K562 (cell line): ENCODE results near the gene PRKAG2. TPM values are rescaled to one million over a fixed set of nuclear protein-coding genes. Genes with fewer than 3 reads are reported as not detected.

Experiments
- ATAC-seq: fragments of 200-7000 bp; cut with Tn5 transposase; 3 replicates; pipeline ENCODE4 v1.9.1; 2020; ENCODE audit warnings: moderate library complexity
- BruUV-seq: library from RNA; stranded (reverse); fragments of 400-500 nt; replicated peaks from 2 replicates; lab custom pipeline; 2021; lab: Mats Ljungman, UMichigan
- CTCF ChIA-PET: fragments of 300-600 bp; formaldehyde crosslinking; extraction: SDS; loops from one replicate; lab custom pipeline; 2021; ENCODE audit warnings: low intra/inter-chr PET ratio; lab: Yijun Ruan, JAX
- POLR2A ChIA-PET: fragments of 300-600, 350-650 bp; sonication (Branson Sonifier 250); formaldehyde crosslinking; extraction: SDS; loops from one replicate; lab custom pipeline; 2021; ENCODE audit warnings: antibody characterized with exemption, inconsistent platforms; lab: Yijun Ruan, JAX
- DNase-seq, 4 experiments: peaks; one replicate each; pipeline versions ENCODE4 v3.0.0 to v3.0.0-alpha.2; 2011 to 2018; ENCODE audit warnings: low spot score in 3 of 4, mixed read lengths in 3 of 4; ENCODE audit errors: extremely low read depth in 1 of 4
- FAIRE-seq: peaks from 2 replicates; lab custom pipeline; 2011; peaks lifted over from hg19 to GRCh38; lab: Jason Lieb, UNC
- H2AFZ ChIP-seq: 2 replicates; pipeline ENCODE4 v1.6.0; 2011; ENCODE audit warnings: low read depth, low read length, control low read depth, inconsistent platforms
- H3K27ac ChIP-seq: fragments of 200-600 bp; 3 replicates; pipeline ENCODE4 v1.8.0; 2011; ENCODE audit warnings: low read depth, mild to moderate bottlenecking, control low read depth, inconsistent platforms, low read length, moderate library complexity, mixed read lengths; ENCODE audit errors: extremely low read depth
- H3K27me3 ChIP-seq, 2 experiments: fragments of 300-600 bp in 1 of 2; 2 replicates in 1 of 2; 3 replicates in 1 of 2; pipeline versions ENCODE4 v1.6.0 to v1.8.0; 2011; ENCODE audit warnings: inconsistent platforms in 2 of 2, low read length in 2 of 2, mild to moderate bottlenecking in 1 of 2, mixed read lengths in 1 of 2, moderate library complexity in 1 of 2; ENCODE audit not compliant: control insufficient read depth in 2 of 2, insufficient read depth in 2 of 2
- H3K36me3 ChIP-seq: fragments of 300-600 bp; 3 replicates; pipeline ENCODE4 v1.8.0; 2011; ENCODE audit warnings: mild to moderate bottlenecking, low read length, inconsistent platforms; ENCODE audit not compliant: control insufficient read depth, insufficient read depth
- H3K4me1 ChIP-seq, 2 experiments: fragments of 200-600 bp in 1 of 2; replicated peaks in 1 of 2; 2 replicates in 1 of 2; 3 replicates in 1 of 2; pipeline versions ENCODE4 v1.5.1 to v1.8.0; 2011; ENCODE audit warnings: inconsistent platforms in 2 of 2, low read length in 2 of 2, mild to moderate bottlenecking in 1 of 2, mixed read lengths in 1 of 2, moderate library complexity in 1 of 2; ENCODE audit not compliant: control insufficient read depth in 2 of 2, insufficient read depth in 2 of 2
- H3K4me2 ChIP-seq: 2 replicates; pipeline ENCODE4 v1.6.1; 2011; ENCODE audit warnings: low read length, control low read depth, inconsistent platforms, mixed read lengths; ENCODE audit not compliant: insufficient read depth
- H3K4me3 ChIP-seq: fragments of 200-600 bp; sonication (generic), shearing (Covaris generic); 2 replicates; pipeline ENCODE4 v1.5.1; 2016; ENCODE audit warnings: control low read depth, inconsistent platforms
- H3K79me2 ChIP-seq: fragments of 200-600 bp; 3 replicates; pipeline ENCODE4 v1.8.0; 2011; ENCODE audit warnings: low read length, inconsistent platforms; ENCODE audit not compliant: control insufficient read depth, insufficient read depth
- H3K9ac ChIP-seq, 2 experiments: 2 replicates each; pipeline versions ENCODE4 v1.6.0 to v1.6.1; 2011; ENCODE audit warnings: low read depth in 2 of 2, low read length in 2 of 2, control low read depth in 1 of 2, inconsistent platforms in 1 of 2, mild to moderate bottlenecking in 1 of 2, mixed read lengths in 1 of 2; ENCODE audit not compliant: insufficient read depth in 1 of 2
- H3K9me1 ChIP-seq: one replicate; pipeline ENCODE4 v1.6.0; 2011; ENCODE audit warnings: inconsistent platforms, mild to moderate bottlenecking, low read length, moderate library complexity; ENCODE audit not compliant: control insufficient read depth, insufficient read depth
- H3K9me3 ChIP-seq: replicated peaks from 2 replicates; pipeline ENCODE4 v1.5.1; 2011; ENCODE audit warnings: low read depth, low read length, inconsistent platforms; ENCODE audit not compliant: control insufficient read depth, insufficient read depth
- H4K20me1 ChIP-seq: replicated peaks from 2 replicates; pipeline ENCODE4 v1.6.1; 2011; ENCODE audit warnings: low read length, inconsistent platforms, mixed read lengths; ENCODE audit not compliant: control insufficient read depth, insufficient read depth
- ARNT ChIP-seq, 2 experiments: fragments of 450-650 bp; IDR thresholded peaks; 2 replicates each; pipeline ENCODE4 v1.6.1; 2016; ENCODE audit warnings: mild to moderate bottlenecking in 1 of 2
- BMI1 ChIP-seq: fragments of 150-350 bp; IDR thresholded peaks from 2 replicates; pipeline ENCODE4 v1.6.1; 2014; ENCODE audit warnings: low read length
- IRF2 ChIP-seq: sonication (generic); formaldehyde crosslinking; IDR thresholded peaks from 2 replicates; pipeline ENCODE4 v1.8.1; 2022; ENCODE audit warnings: mild to moderate bottlenecking, missing genetic modification reagents
- JUN ChIP-seq, 2 experiments: sonication (generic) in 1 of 2; formaldehyde crosslinking in 1 of 2; IDR thresholded peaks; 2 replicates each; pipeline versions ENCODE4 v1.6.1 to v1.8.0; 2012 to 2022; ENCODE audit warnings: borderline replicate concordance in 2 of 2, mild to moderate bottlenecking in 2 of 2, improper control_type of control experiment in 1 of 2, low read depth in 1 of 2, low read length in 1 of 2, missing genetic modification reagents in 1 of 2
- NFIC ChIP-seq: fragments of 450-650 bp; IDR thresholded peaks from 2 replicates; pipeline ENCODE4 v1.6.1; 2017; ENCODE audit warnings: mild to moderate bottlenecking, inconsistent platforms
- PHF20 ChIP-seq: fragments of 450-650 bp; IDR thresholded peaks from 2 replicates; pipeline ENCODE4 v1.6.1; 2018; ENCODE audit not compliant: partially characterized antibody
- SMAD1 ChIP-seq: fragments of 150-350 bp; IDR thresholded peaks from 2 replicates; pipeline ENCODE4 v1.6.1; 2014; ENCODE audit warnings: low read length, low read depth; ENCODE audit not compliant: partially characterized antibody
- TGIF2 ChIP-seq: sonication (generic); formaldehyde crosslinking; IDR thresholded peaks from 2 replicates; pipeline ENCODE4 v1.8.1; 2022; ENCODE audit warnings: mild to moderate bottlenecking, missing genetic modification reagents, moderate library complexity
- ZBTB7A ChIP-seq: IDR thresholded peaks from 2 replicates; pipeline ENCODE4 v1.6.1; 2011; ENCODE audit warnings: low read depth, mild to moderate bottlenecking, low read length, moderate library complexity, borderline replicate concordance; ENCODE audit not compliant: control insufficient read depth
- ZFP1 ChIP-seq: fragments of 450-650 bp; formaldehyde crosslinking; IDR thresholded peaks from 2 replicates; pipeline ENCODE4 v1.4.0; 2020; ENCODE audit warnings: mild to moderate bottlenecking, mixed read lengths
- ZNF707 ChIP-seq: fragments of 250-450 bp; sonication (Bioruptor Pico); conservative IDR thresholded peaks from 2 replicates; pipeline ENCODE4 v1.8.0; 2022; ENCODE audit warnings: inconsistent platforms, mild to moderate bottlenecking, moderate library complexity
- ZSCAN32 ChIP-seq: fragments of 450-650 bp; formaldehyde crosslinking; IDR thresholded peaks from 2 replicates; pipeline ENCODE4 v1.4.0; 2020; ENCODE audit warnings: mild to moderate bottlenecking, moderate library complexity
- WGBS: fragments of 100-300 bp; shearing (Covaris generic); methylation state at CpG from one replicate; pipeline ENCODE4 v1.1.6; 2016; ENCODE audit warnings: low coverage, mixed read lengths; ENCODE audit not compliant: insufficient coverage; ENCODE audit errors: missing lambda C conversion rate; 5-methylcytosine and 5-hydroxymethylcytosine counted together
- in situ Hi-C: fragments of 300-500 bp; cut with MboI; formaldehyde crosslinking; loops from 4 replicates; pipeline ENCODE4 v1.15.0; 2018; ENCODE audit warnings: inconsistent platforms, mixed read lengths
- intact Hi-C: fragments of 100-400 bp; cut with micrococcal nuclease; formaldehyde crosslinking; loops from 2 replicates; pipeline ENCODE4 v1.14.2; 2022
- polyA plus RNA-seq, 8 experiments: library from polyadenylated mRNA; depleted of rRNA in 4 of 8; stranded (reverse) in 5 of 8; unstranded in 3 of 8; fragments of >200 nt; fragmentation: Nextera tagmentation in 2 of 8; fragmentation: Illumina TruSeq in 1 of 8; extraction: Ambion mirVana in 2 of 8; extraction: Trizol in 1 of 8; gene quantifications; 2 replicates each; pipeline versions ENCODE4 v1.2.1 to v1.2.3, GENCODE V29; 2011 to 2014; ENCODE audit warnings: inconsistent platforms in 1 of 8, missing spikeins in 1 of 8
- total RNA-seq, 7 experiments: library from RNA; depleted of rRNA in 6 of 7; stranded (reverse); fragments of >200 nt in 6 of 7; fragmentation: Illumina TruSeq in 2 of 7; extraction: Trizol in 2 of 7; gene quantifications; 2 replicates each; pipeline versions ENCODE4 v1.2.1 to v1.2.3, GENCODE V29; 2011 to 2021; ENCODE audit warnings: low replicate concordance in 1 of 7
- TF ChIP-seq, protein P1 (sequence below): fragments of 450-650 bp; IDR thresholded peaks from 2 replicates; pipeline ENCODE4 v1.6.1; 2017; ENCODE audit warnings: antibody characterized with exemption, mild to moderate bottlenecking
- TF ChIP-seq, protein P2 (sequence below): sonication (generic); formaldehyde crosslinking; IDR thresholded peaks from 2 replicates; pipeline ENCODE4 v1.8.0; 2022; ENCODE audit warnings: missing genetic modification reagents, mild to moderate bottlenecking, borderline replicate concordance
- TF ChIP-seq, protein P3 (sequence below), 3 experiments: fragments of 200-800 bp in 1 of 3; sonication (Bioruptor generic) in 1 of 3; sonication (generic) in 1 of 3; formaldehyde crosslinking in 1 of 3; IDR thresholded peaks; 2 replicates each; pipeline versions ENCODE4 v1.6.1 to v1.8.0; 2016 to 2022; ENCODE audit warnings: mild to moderate bottlenecking in 2 of 3, missing compliant biosample characterization in 2 of 3, missing genetic modification characterization in 2 of 3, missing genetic modification reagents in 1 of 3

Gene PRKAG2
- total and polyA plus RNA-seq, 9 of the 15 experiments (the other 6 are each of a cell fraction or from before 2014, with no cell fraction given), result 0.99 to 5.6 (median 3.3) TPM

DNA sequence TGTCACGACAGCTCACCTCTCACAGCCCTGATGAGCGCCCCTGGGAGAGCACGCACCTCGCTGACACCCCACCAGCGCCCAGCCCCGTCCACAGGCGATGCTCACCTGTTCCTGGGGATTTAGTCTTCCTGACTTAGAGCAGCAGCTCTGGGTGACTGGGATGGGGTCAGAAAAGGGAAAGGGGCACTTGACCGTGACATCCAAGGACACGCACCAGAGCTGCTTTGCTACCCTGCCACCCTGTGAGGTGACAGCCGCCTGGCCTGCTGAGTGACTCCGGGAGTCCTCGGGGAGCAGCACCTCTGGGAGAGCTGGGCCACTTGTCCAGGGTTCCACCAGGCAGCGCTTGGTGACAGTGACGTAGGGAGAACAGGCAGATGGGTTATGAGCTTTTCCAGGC, 148.2 kb downstream of the PRKAG2 start:
- Histone ChIP-seq H3K4me3 (no peak overlapping the region), H3K9me3 (no peaks in the 10 kb centered on the region), H3K27ac (no peak overlapping the region), H3K79me2 (no peaks in the 10 kb centered on the region), H3K9ac (peak overlapping the region in 1 of 2 experiments; percentile 7; a peak in 1 of 4 replicates), H4K20me1 (no peaks in the 10 kb centered on the region; the same call in none of the 2 replicates), H2AFZ (no peak overlapping the region), H3K36me3 (no peaks in the 10 kb centered on the region), H3K4me2 (no peak overlapping the region), H3K9me1 (no peaks in the 10 kb centered on the region), H3K27me3 (peaks cover 54 to 94% of the 10 kb centered on the region in 2 experiments), H3K4me1 (peaks cover 0 to 19% of the 10 kb centered on the region in 2 experiments; a peak in 2 of 5 replicates)
- in situ Hi-C loops (no loop called here), intact Hi-C loops (no loop called here)
- no peak for ATAC-seq
- FAIRE-seq, result no peak
- DNase-seq, result no peak
- no TSS peak for BruUV-seq
- POLR2A ChIA-PET, result interaction anchor here (0.6 to 1.0 kb wide), 3 partner anchors 11 to 96 kb away, joined by 3 to 6 read pairs (median 3); no protein-coding TSS in a partner anchor
- CTCF ChIA-PET, result no interaction called here
- WGBS, result 1% methylated on average over 14 of the region's 14 CpGs
- TF ChIP-seq TGIF2 (CRISPR knock-in tag) (no peak), ZFP1 (CRISPR knock-in tag) (no peak), JUN (IDR thresholded peaks at IDR 0.05; ENCODE audit: borderline replicate concordance, low read depth, low read length) (no peak), JUN (CRISPR knock-in tag; IDR thresholded peaks at IDR 0.05; ENCODE audit: borderline replicate concordance) (no peak), BMI1 (no peak), ZBTB7A (no peak), SMAD1 (no peak), ZNF707 (CRISPR knock-in tag) (no peak), NFIC (no peak), PHF20 (no peak), ZSCAN32 (CRISPR knock-in tag) (no peak), ARNT (IDR thresholded peaks at IDR 0.05) (no peak), IRF2 (CRISPR knock-in tag) (no peak)
- TF ChIP-seq, protein P1, sequence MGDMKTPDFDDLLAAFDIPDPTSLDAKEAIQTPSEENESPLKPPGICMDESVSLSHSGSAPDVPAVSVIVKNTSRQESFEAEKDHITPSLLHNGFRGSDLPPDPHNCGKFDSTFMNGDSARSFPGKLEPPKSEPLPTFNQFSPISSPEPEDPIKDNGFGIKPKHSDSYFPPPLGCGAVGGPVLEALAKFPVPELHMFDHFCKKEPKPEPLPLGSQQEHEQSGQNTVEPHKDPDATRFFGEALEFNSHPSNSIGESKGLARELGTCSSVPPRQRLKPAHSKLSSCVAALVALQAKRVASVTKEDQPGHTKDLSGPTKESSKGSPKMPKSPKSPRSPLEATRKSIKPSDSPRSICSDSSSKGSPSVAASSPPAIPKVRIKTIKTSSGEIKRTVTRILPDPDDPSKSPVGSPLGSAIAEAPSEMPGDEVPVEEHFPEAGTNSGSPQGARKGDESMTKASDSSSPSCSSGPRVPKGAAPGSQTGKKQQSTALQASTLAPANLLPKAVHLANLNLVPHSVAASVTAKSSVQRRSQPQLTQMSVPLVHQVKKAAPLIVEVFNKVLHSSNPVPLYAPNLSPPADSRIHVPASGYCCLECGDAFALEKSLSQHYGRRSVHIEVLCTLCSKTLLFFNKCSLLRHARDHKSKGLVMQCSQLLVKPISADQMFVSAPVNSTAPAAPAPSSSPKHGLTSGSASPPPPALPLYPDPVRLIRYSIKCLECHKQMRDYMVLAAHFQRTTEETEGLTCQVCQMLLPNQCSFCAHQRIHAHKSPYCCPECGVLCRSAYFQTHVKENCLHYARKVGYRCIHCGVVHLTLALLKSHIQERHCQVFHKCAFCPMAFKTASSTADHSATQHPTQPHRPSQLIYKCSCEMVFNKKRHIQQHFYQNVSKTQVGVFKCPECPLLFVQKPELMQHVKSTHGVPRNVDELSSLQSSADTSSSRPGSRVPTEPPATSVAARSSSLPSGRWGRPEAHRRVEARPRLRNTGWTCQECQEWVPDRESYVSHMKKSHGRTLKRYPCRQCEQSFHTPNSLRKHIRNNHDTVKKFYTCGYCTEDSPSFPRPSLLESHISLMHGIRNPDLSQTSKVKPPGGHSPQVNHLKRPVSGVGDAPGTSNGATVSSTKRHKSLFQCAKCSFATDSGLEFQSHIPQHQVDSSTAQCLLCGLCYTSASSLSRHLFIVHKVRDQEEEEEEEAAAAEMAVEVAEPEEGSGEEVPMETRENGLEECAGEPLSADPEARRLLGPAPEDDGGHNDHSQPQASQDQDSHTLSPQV, result no peak
- TF ChIP-seq, protein P2, sequence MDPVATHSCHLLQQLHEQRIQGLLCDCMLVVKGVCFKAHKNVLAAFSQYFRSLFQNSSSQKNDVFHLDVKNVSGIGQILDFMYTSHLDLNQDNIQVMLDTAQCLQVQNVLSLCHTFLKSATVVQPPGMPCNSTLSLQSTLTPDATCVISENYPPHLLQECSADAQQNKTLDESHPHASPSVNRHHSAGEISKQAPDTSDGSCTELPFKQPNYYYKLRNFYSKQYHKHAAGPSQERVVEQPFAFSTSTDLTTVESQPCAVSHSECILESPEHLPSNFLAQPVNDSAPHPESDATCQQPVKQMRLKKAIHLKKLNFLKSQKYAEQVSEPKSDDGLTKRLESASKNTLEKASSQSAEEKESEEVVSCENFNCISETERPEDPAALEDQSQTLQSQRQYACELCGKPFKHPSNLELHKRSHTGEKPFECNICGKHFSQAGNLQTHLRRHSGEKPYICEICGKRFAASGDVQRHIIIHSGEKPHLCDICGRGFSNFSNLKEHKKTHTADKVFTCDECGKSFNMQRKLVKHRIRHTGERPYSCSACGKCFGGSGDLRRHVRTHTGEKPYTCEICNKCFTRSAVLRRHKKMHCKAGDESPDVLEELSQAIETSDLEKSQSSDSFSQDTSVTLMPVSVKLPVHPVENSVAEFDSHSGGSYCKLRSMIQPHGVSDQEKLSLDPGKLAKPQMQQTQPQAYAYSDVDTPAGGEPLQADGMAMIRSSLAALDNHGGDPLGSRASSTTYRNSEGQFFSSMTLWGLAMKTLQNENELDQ (CRISPR knock-in tag), result no peak
- TF ChIP-seq, protein P3, sequence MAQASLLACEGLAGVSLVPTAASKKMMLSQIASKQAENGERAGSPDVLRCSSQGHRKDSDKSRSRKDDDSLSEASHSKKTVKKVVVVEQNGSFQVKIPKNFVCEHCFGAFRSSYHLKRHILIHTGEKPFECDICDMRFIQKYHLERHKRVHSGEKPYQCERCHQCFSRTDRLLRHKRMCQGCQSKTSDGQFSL (CRISPR knock-in tag; IDR thresholded peaks at IDR 0.05), result no peak
- TF ChIP-seq, protein P3 (tag; IDR thresholded peaks at IDR 0.05), result no peak
